GM12872 (cell line): ENCODE data around the gene SELPLG.

Source experiments
- CTCF ChIP-seq: IDR thresholded peaks from 3 replicates; pipeline ENCODE4 v1.5.1; 2011; ENCODE audit warnings: low read depth, mild to moderate bottlenecking, low read length, moderate library complexity; ENCODE audit not compliant: insufficient read depth

Gene SELPLG

GRCh38 chr12:108616359-108616758 is 17.3 kb downstream of the SELPLG start:
- no peak for TF ChIP-seq CTCF

GRCh38 chr12:108615918-108616317 is 17.8 kb downstream of the SELPLG start:
- TF ChIP-seq CTCF: no peak

GRCh38 chr12:108614639-108615038 is 19.1 kb downstream of the SELPLG start:
- no peak for TF ChIP-seq CTCF

GRCh38 chr12:108614041-108614440 is 19.7 kb downstream of the SELPLG start:
- TF ChIP-seq CTCF: no peak

GRCh38 chr12:108613548-108613947 is 20.1 kb downstream of the SELPLG start:
- TF ChIP-seq CTCF: no peak

- TF ChIP-seq CTCF: no peak
Observed at GRCh38 chr12:108612788-108613282, 20.9 kb downstream of the SELPLG start.

GRCh38 chr12:108611884-108612415 is 21.7 kb downstream of the SELPLG start:
- TF ChIP-seq CTCF: peak; percentile 69
